NCI-H748 (cell line): ENCODE results near the gene PPP6R3.
"Not testable (repeated sequence)": the region's sequence is repeated elsewhere in the genome, so short reads cannot be mapped to it uniquely, and the experiment has no call there.

Source experiments
- DNase-seq: peaks from one replicate; lab custom pipeline; 2025; ENCODE audit not compliant: unreplicated experiment; lab: John Stamatoyannopoulos, UW

Gene PPP6R3

DNA sequence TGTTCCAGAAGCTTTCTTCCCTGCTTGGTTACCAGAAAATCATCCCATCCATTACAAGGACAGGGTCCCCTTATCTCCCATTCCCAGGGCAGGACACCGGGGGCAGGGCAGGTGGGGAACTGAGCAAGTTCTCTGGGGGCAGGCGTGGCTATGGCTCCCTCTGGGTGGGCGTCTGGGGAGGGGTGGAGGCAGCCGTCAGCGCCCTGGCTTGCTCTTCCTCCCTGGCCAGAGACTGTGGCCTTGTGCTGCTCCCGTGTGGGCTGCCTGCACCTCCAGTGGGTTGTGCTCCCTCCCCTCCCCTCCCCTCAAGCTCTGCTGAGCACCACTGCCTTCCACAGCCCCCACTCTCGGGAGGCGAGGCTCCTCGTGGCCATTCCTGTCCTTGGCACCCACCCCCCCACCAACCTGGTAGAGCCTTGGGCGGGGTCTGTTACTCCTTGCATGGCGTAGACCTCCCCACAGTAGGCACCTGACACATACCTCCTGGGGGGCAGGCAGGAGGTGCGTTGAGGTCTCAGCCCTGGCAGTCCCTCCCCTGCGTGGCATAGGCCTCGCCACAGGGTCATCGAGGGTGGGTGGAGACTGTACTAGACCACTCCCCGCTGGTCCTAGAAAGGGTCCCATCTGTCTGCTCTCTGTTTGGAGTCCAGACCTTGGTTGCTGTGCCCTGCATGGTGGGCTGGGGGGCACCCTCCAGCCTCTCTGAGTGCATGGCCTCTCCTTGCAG is 24.2 kb upstream of the PPP6R3 start:
- DNase-seq = no peak

DNA sequence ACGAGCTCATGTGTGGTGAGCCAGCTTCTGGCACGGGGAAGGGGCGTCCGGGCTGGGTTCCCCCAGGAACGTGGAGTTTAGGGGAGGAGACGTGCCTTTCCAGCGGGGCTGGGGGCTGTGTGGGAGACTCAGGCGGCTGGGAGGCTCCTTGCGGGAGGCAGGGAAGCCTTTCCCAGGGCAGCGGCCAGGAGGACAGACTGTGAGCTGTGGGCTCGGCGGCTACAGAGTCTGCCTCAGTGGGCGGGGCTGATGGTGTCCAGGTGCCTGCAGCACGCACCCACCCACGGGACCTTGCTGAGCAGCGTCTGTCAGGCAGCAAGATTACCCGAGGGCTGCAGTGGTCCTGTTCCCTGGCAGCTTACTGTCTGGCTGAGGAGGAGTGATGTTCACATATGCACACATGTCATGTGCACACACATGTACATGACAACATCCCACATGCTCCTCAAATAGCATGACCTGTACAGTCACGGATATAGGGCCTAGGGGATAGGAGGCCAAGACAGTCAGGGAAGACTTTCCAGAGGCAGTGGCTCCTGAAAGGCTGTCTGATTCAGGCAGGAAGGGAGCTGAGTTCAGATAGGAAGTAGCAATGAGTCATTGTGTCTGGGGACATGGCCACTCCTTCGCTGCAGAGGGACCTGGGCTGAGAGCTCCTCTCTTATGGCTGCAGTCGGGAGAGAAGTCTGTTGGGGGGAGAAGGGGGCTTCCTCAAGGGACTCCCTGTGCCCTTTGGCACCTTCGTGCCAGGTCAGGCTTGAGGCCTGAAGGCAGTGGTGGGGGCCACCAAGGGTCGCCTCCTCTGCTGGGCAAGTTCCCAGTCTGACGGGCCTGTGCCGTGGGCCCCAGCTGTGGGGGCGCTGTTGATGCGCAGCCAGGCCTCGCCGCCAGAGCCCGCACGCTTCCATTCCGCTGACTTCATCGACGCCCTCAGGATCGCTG is 23.3 kb upstream of the PPP6R3 start:
- DNase-seq = no peak

DNA sequence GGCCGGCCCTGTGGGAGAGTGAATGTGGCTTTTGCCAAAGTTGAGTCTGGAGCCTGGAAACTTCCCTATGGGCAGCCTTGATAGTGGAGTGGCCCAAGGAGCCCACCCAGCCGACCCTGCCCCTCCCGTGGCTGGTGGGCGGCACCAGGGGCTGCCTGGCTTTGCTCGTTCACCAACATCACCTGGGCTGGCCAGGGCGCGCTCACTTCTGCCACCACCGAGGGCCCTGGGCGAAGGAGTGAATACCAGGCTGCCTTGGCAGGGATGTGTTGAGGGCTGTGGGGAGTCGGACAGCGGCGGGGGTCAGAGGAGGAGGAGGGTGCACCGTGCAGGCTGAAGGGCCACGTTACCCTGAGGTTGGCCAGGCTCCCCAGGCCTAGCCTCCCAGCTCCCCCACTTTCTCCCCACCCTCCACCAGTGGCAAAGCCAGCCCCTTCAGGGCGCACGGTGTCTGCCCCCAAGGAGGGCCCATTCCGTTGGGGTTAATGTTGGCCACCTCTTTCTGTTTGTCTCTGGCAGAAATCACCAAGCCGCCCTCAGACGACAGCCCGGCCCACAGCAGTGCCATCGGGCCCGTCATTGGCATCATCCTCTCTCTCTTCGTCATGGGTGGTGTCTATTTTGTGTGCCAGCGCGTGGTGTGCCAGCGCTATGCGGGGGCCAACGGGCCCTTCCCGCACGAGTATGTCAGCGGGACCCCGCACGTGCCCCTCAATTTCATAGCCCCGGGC is 22.5 kb upstream of the PPP6R3 start:
- DNase-seq = no peak

GRCh38 chr11:68438658-68439259 is 21.8 kb upstream of the PPP6R3 start:
- no peak for DNase-seq

GRCh38 chr11:68439355-68440065 is 21.0 kb upstream of the PPP6R3 start:
- DNase-seq = no peak

GRCh38 chr11:68440224-68440623 is 20.3 kb upstream of the PPP6R3 start:
- no peak for DNase-seq

DNA sequence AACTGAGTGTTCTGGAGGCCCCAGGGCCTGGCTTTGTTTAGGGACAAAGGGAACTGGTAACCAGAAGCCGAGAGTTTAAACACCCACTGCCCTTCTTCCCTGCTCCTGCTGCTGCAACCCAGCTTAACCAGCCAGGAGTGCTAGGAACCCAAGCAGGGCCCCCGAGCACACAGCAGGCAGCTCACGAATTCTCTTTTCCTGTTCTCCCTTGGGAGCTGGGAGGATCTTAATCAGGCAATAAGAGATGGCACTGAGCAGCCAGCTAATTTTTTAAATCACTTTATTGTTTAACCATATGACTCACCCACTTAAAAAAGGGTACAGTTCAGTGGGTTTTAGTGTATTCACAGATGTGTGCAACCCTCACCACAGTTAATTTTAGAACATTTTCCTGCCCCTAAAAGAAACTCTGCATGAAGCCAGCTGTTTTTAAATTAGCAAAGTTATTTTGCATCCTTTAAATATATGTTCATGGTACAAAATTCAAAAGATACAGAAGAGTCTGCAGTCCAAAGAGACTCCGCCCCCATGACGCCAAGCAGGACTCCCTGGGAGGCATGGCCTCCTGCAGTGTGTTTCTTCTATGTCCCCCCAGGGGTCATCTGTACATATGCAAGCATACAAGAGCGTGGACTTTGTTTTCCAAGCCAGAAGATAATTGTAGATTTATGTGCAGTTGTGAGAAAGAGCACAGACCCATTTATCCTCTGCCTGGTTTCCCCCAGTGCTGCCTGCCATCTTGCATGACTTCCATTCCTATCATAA is 18.9 kb upstream of the PPP6R3 start:
- peak; percentile 25 for DNase-seq

GRCh38 chr11:68442433-68442832 is 18.1 kb upstream of the PPP6R3 start:
- DNase-seq = no peak

- no peak for DNase-seq
These were observed 16.0 kb upstream of the PPP6R3 start for GRCh38 chr11:68444566-68444965.

GRCh38 chr11:68445531-68446035 is 15.0 kb upstream of the PPP6R3 start:
- DNase-seq = no peak

DNA sequence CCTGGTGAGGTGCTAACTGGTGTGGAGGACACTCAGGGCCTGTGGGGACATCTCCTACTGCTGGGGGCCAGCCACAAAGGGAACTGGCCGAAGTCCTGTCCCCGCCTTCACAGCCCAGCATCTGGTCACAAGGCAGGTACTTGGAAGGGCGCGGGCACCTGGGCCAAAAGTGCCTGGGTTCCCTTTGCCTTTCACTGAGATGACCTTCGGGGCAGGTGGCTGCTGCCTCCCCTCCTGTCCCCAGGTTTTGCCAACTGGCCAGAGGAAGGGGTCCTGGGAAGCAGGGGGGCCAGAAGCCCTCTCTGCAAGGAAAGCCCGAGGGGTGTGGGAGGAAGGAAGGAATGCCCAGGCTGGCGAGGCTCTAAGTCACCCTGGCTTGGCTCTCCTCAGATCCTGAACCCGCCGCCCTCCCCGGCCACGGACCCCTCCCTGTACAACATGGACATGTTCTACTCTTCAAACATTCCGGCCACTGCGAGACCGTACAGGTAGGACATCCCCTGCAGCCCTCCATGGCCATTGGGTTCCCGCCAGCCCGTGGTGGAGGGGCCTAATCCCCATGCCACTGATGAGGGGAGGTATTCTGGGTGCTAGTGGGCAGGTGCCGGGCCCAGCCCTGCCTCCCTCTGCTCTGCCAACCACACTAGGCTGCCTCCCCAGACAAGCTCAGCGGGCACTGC is 14.4 kb upstream of the PPP6R3 start:
- no peak for DNase-seq

GRCh38 chr11:68447015-68447801 is 13.3 kb upstream of the PPP6R3 start:
- peak; percentile 64 for DNase-seq

DNA sequence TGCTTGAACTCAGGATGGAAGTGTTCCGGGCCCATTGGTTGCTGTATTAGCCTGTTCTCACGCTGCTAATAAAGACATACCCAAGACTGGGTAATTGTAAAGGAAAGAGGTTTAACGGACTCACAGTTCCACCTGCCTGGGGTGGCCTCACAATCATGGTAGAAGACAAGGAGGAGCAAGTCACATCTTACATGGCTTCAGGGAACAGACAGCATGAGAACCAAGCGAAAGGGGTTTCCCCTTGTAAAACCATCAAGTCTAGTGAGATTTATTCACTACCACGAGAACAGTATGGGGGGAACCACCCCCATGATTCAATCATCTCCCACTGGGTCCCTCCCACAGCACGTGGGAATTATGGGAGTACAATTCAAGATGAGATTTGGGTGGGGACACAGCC is 12.6 kb upstream of the PPP6R3 start:
- not testable (repeated sequence) for DNase-seq

GRCh38 chr11:68448604-68449011 is 11.9 kb upstream of the PPP6R3 start:
- DNase-seq = no peak

DNA sequence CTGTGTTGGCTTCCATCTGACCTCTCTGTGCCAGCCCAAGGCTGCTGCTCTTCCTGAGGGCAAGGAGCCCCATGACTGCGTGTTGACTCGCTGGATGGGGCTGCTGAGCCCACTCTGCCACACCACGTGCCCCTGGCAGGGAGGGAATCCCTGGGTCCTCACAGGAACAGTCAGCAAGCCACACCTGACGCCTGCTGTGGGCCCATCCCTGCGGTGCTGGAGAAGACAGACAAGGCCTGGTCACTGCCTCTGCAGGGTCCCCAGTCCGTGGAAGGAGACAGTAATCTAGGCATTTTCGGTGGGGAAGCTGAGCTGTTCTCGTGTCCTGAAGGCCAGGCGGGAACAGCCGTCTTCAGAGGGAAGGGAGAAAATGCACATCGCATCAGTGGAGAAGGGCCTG is 10.6 kb upstream of the PPP6R3 start:
- DNase-seq = no peak

- no peak for DNase-seq
These were observed 9.8 kb upstream of the PPP6R3 start for GRCh38 chr11:68450711-68451110.

DNA sequence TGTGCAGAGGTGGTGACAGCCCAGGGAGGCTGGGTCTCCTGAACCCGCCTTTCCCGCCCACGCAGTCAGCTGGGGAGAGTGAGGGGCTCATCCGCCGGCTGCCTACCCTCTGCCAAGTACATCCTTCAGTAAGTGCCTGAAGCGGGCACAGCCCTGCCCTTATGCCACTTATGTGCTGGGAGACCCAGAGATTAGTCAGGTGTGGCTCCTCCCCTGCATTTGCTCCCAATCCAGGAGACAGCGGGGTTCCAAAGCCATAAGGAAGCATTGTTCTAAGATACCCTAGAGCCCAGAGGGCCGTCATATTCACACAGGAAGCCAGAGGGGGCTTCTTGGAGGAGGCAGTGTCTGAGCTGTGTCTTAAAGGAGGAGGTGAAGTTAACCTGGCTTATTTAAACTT is 5.8 kb upstream of the PPP6R3 start:
- DNase-seq = peak; percentile 24

DNA sequence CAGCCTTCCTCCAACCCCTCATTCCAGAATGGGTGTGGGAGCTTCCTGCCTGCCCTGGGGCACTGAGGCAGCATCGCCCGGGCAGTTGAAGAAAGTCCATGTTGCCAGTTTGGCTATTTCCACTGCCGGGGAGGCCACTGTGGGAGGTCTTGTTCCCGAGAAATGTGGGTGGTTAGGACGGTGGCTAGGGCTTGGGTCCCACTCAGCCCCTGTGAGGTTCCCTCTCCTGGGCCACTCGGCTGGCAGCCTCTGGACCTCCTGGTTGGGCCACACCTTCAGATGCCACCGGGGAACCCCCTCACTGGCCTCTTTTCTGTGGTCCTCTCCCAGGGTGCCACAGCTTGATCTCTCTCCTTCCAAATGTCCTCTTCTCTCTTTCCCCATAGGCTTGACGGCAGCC is 5.1 kb upstream of the PPP6R3 start:
- no peak for DNase-seq
